ENCODE measurements around the gene PSD.

DNA sequence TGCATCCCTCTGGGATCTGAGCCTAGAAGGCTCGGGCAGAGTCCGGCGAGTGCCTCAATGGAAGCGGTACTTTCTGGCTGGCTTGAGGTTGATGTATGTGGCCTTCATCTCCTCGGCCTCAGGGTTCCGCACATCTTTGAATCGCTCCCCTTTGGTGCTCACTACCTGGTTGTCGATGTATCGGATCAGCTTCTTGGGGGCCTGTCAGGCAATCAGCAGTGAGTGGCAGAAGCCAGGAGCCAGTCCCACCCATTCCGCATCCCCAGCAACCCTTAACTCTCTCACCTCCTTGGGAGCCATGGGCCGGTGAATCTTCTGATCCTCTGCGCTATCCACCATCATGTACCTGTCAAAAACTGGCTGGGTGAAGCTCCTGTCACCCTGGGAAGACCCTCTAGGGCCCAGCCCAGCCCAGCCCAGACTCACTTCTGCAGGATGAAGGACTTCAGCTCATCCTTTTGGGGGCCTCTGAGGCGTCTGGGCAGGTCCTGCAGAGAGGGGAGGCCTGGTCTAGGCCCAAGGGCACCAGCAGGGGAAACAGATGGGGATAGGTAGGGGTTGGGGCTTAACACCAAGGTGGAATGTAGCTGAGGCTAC, 4.9 kb upstream of the PSD start:
- TF ChIP-seq CTCF (conservative IDR thresholded peaks at IDR 0.05) (no peak), EZH2 (IDR thresholded peaks at IDR 0.05; ENCODE audit: low read depth) (no peak)

Data from PC-9 (cell line).